ENCODE measurements around the gene CARS2.
"Not testable (repeated sequence)": the region's sequence is repeated elsewhere in the genome, so short reads cannot be mapped to it uniquely, and the experiment has no call there.

CARS2 gene

GRCh38 chr13:110726726-110727125, 20.8 kb upstream of the CARS2 start:
- H3K27ac ChIP-seq: no peak overlapping the region

GRCh38 chr13:110726153-110726552, 20.2 kb upstream of the CARS2 start:
- H3K27ac ChIP-seq: not testable (repeated sequence)

More at GRCh38 chr13:110726726-110727125, 20.8 kb upstream of the CARS2 start:
- no peak for TF ChIP-seq ZFX (IDR thresholded peaks at IDR 0.05)
- TF ChIP-seq, protein P1, sequence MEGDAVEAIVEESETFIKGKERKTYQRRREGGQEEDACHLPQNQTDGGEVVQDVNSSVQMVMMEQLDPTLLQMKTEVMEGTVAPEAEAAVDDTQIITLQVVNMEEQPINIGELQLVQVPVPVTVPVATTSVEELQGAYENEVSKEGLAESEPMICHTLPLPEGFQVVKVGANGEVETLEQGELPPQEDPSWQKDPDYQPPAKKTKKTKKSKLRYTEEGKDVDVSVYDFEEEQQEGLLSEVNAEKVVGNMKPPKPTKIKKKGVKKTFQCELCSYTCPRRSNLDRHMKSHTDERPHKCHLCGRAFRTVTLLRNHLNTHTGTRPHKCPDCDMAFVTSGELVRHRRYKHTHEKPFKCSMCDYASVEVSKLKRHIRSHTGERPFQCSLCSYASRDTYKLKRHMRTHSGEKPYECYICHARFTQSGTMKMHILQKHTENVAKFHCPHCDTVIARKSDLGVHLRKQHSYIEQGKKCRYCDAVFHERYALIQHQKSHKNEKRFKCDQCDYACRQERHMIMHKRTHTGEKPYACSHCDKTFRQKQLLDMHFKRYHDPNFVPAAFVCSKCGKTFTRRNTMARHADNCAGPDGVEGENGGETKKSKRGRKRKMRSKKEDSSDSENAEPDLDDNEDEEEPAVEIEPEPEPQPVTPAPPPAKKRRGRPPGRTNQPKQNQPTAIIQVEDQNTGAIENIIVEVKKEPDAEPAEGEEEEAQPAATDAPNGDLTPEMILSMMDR (conservative IDR thresholded peaks at IDR 0.05): no peak

- no peak overlapping the region for H3K27ac ChIP-seq
- TF ChIP-seq, protein P1 (conservative IDR thresholded peaks at IDR 0.05): no peak
- no peak for TF ChIP-seq ZFX (IDR thresholded peaks at IDR 0.05)
These were observed 17.7 kb upstream of the CARS2 start for GRCh38 chr13:110723598-110723997.

- TF ChIP-seq ZFX (IDR thresholded peaks at IDR 0.05): no peak
- TF ChIP-seq, protein P1 (conservative IDR thresholded peaks at IDR 0.05): no peak
- H3K27ac ChIP-seq: no peak overlapping the region
These were observed 17.1 kb upstream of the CARS2 start for GRCh38 chr13:110722971-110723370.

DNA sequence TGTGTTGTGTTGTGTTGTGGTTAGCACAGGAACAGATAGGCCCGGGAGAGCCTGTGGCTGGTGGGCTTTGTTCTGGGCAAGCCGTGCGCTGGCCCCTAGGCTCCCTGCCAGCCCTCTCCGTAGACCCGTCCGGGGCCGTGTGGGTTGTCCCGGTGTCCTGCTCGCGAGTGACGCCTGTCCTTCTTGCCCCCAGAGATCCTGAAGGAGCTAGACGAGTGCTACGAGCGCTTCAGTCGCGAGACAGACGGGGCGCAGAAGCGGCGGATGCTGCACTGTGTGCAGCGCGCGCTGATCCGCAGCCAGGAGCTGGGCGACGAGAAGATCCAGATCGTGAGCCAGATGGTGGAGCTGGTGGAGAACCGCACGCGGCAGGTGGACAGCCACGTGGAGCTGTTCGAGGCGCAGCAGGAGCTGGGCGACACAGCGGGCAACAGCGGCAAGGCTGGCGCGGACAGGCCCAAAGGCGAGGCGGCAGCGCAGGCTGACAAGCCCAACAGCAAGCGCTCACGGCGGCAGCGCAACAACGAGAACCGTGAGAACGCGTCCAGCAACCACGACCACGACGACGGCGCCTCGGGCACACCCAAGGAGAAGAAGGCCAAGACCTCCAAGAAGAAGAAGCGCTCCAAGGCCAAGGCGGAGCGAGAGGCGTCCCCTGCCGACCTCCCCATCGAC, 13.3 kb upstream of the CARS2 start:
- H3K27ac ChIP-seq: no peak overlapping the region
- no peak for TF ChIP-seq ZFX (IDR thresholded peaks at IDR 0.05)
- TF ChIP-seq, protein P1 (conservative IDR thresholded peaks at IDR 0.05): no peak

- TF ChIP-seq, protein P1 (conservative IDR thresholded peaks at IDR 0.05): no peak
- no peak for TF ChIP-seq ZFX (IDR thresholded peaks at IDR 0.05)
- peak overlapping the region; percentile 92 for H3K27ac ChIP-seq
These were observed 10.3 kb upstream of the CARS2 start for GRCh38 chr13:110716247-110716515.

DNA sequence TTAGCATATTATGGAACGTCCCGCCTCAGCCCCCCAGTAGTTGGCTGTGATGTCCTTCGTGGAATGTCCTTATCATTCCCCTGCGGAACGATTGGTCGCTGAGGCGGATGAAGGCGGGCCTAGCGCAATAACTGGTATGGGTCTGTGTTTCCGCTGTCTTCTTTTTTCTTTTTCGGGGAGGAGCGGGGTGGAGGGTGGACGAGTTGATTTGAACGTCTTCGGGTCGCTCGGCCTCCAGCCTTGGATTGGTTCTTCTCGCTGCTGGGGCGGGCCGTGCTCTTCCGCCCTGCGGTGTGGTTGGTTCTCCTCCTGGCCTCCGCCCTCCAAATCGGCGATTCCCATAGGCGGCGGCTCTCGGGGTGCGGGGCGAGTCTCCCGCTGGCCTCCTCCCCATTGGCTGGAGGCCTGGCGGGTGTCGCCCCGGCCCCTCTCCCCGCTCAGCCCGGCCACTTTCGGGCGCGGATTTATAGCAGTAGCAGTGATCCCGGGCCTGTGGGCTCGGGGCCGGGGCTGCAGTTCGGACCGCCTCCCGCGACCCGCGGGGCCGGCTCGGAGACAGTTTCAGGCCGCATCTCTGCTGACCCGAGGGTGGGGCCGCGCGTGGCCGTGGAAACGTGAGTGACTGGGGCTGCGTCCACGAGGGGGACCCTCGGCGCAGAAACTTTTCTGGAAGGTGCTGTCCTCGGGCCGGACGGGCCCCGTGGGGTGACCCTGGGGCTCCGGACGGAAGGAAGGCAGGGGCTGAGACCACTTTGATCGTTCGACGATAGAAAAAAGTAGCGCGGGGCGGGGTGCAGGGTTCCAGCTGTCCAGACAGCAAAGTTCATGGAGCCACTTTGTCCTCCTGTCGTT, 9.7 kb upstream of the CARS2 start:
- peak; percentile 60; the same call in 1 of the 2 replicates for TF ChIP-seq ZFX (IDR thresholded peaks at IDR 0.05)
- TF ChIP-seq, protein P1 (conservative IDR thresholded peaks at IDR 0.05): peak; percentile 21

More for the DNA sequence above, 9.7 kb upstream of the CARS2 start:
- peak overlapping the region; percentile 92 for H3K27ac ChIP-seq

All from C4-2B (cell line).